HEK293 (cell line): ENCODE data around the gene ZNF253.

Experiments
- BCL11A ChIP-seq: fragments of 450-650 bp; formaldehyde crosslinking; IDR thresholded peaks from 2 replicates; pipeline ENCODE4 v1.5.1; 2016; ENCODE audit warnings: low read depth, missing biosample characterization, missing genetic modification characterization
- GLIS2 ChIP-seq: fragments of 450-650 bp; formaldehyde crosslinking; IDR thresholded peaks from 2 replicates; pipeline ENCODE4 v1.5.1; 2016; ENCODE audit warnings: missing biosample characterization, missing genetic modification characterization
- PATZ1 ChIP-seq: fragments of 450-650 bp; formaldehyde crosslinking; IDR thresholded peaks from 2 replicates; pipeline ENCODE4 v1.5.1; 2016; ENCODE audit warnings: missing biosample characterization, missing genetic modification characterization
- SP2 ChIP-seq: fragments of 450-650 bp; formaldehyde crosslinking; IDR thresholded peaks from 2 replicates; pipeline ENCODE4 v1.5.1; 2016; ENCODE audit warnings: missing biosample characterization, missing genetic modification characterization
- SP7 ChIP-seq: fragments of 450-650 bp; formaldehyde crosslinking; IDR thresholded peaks from 2 replicates; pipeline ENCODE4 v1.5.1; 2016; ENCODE audit warnings: missing biosample characterization, missing genetic modification characterization
- TRIM28 ChIP-seq: IDR thresholded peaks from 2 replicates; pipeline ENCODE4 v1.6.1; 2011; ENCODE audit warnings: low read length, control low read depth, borderline replicate concordance
- YY2 ChIP-seq: fragments of 450-650 bp; formaldehyde crosslinking; IDR thresholded peaks from 2 replicates; pipeline ENCODE4 v1.5.1; 2016; ENCODE audit warnings: missing biosample characterization, missing genetic modification characterization
- ZBTB11 ChIP-seq: fragments of 450-650 bp; formaldehyde crosslinking; conservative IDR thresholded peaks from 2 replicates; pipeline ENCODE4 v1.5.1; 2016; ENCODE audit warnings: low read depth, missing biosample characterization, missing genetic modification characterization
- ZBTB20 ChIP-seq: fragments of 450-650 bp; formaldehyde crosslinking; IDR thresholded peaks from 2 replicates; pipeline ENCODE4 v1.5.1; 2016; ENCODE audit warnings: missing biosample characterization, missing genetic modification characterization
- ZFP69B ChIP-seq: fragments of 450-650 bp; formaldehyde crosslinking; IDR thresholded peaks from 2 replicates; pipeline ENCODE4 v1.5.1; 2016; ENCODE audit warnings: missing biosample characterization, missing genetic modification characterization
- ZNF132 ChIP-seq: fragments of 450-650 bp; formaldehyde crosslinking; IDR thresholded peaks from 2 replicates; pipeline ENCODE4 v1.5.1; 2017; ENCODE audit warnings: missing biosample characterization, missing genetic modification characterization, borderline replicate concordance
- ZNF133 ChIP-seq: fragments of 450-650 bp; formaldehyde crosslinking; IDR thresholded peaks from 2 replicates; pipeline ENCODE4 v1.5.1; 2016; ENCODE audit warnings: missing biosample characterization, missing genetic modification characterization
- ZNF18 ChIP-seq: fragments of 450-650 bp; formaldehyde crosslinking; IDR thresholded peaks from 2 replicates; pipeline ENCODE4 v1.5.1; 2016; ENCODE audit warnings: missing biosample characterization, missing genetic modification characterization
- ZNF433 ChIP-seq: fragments of 450-650 bp; formaldehyde crosslinking; IDR thresholded peaks from 2 replicates; pipeline ENCODE4 v1.5.1; 2016; ENCODE audit warnings: missing biosample characterization, missing genetic modification characterization, low read depth
- ZNF654 ChIP-seq: fragments of 450-650 bp; formaldehyde crosslinking; IDR thresholded peaks from 2 replicates; pipeline ENCODE4 v1.5.1; 2016; ENCODE audit warnings: low read depth, missing biosample characterization, missing genetic modification characterization
- ZNF660 ChIP-seq: fragments of 450-650 bp; IDR thresholded peaks from 2 replicates; pipeline ENCODE4 v1.5.1; 2018; ENCODE audit warnings: missing biosample characterization, mild to moderate bottlenecking, missing genetic modification characterization
- ZNF692 ChIP-seq: fragments of 450-650 bp; formaldehyde crosslinking; IDR thresholded peaks from 2 replicates; pipeline ENCODE4 v1.5.1; 2016; ENCODE audit warnings: missing biosample characterization, missing genetic modification characterization
- TF ChIP-seq, protein P1 (sequence below): fragments of 450-650 bp; formaldehyde crosslinking; IDR thresholded peaks from 2 replicates; pipeline ENCODE4 v1.5.1; 2016; ENCODE audit warnings: missing biosample characterization, missing genetic modification characterization
- TF ChIP-seq, protein P2 (sequence below): fragments of 450-650 bp; formaldehyde crosslinking; IDR thresholded peaks from 2 replicates; pipeline ENCODE4 v1.5.1; 2017; ENCODE audit warnings: missing biosample characterization, missing genetic modification characterization
- TF ChIP-seq, protein P3 (sequence below): fragments of 450-650 bp; formaldehyde crosslinking; IDR thresholded peaks from 2 replicates; pipeline ENCODE4 v1.5.1; 2016; ENCODE audit warnings: missing biosample characterization, missing genetic modification characterization
- TF ChIP-seq, protein P4 (sequence below): fragments of 450-650 bp; formaldehyde crosslinking; IDR thresholded peaks from 2 replicates; pipeline ENCODE4 v1.5.1; 2017; ENCODE audit warnings: missing biosample characterization, missing genetic modification characterization
- TF ChIP-seq, protein P5 (sequence below): sonication (generic); formaldehyde crosslinking; IDR thresholded peaks from 2 replicates; pipeline ENCODE4 v1.8.1; 2022; ENCODE audit warnings: mild to moderate bottlenecking, moderate library complexity, missing genetic modification reagents

ZNF253 gene

GRCh38 chr19:19821366-19821951, 44.2 kb upstream of the ZNF253 start, which contains the start of gene ZNF506 (continued):
- no peak for TF ChIP-seq BCL11A (tag by site-specific recombination)
- peak; percentile 75 for TF ChIP-seq ZNF692 (tag by site-specific recombination)
- TF ChIP-seq, protein P1, sequence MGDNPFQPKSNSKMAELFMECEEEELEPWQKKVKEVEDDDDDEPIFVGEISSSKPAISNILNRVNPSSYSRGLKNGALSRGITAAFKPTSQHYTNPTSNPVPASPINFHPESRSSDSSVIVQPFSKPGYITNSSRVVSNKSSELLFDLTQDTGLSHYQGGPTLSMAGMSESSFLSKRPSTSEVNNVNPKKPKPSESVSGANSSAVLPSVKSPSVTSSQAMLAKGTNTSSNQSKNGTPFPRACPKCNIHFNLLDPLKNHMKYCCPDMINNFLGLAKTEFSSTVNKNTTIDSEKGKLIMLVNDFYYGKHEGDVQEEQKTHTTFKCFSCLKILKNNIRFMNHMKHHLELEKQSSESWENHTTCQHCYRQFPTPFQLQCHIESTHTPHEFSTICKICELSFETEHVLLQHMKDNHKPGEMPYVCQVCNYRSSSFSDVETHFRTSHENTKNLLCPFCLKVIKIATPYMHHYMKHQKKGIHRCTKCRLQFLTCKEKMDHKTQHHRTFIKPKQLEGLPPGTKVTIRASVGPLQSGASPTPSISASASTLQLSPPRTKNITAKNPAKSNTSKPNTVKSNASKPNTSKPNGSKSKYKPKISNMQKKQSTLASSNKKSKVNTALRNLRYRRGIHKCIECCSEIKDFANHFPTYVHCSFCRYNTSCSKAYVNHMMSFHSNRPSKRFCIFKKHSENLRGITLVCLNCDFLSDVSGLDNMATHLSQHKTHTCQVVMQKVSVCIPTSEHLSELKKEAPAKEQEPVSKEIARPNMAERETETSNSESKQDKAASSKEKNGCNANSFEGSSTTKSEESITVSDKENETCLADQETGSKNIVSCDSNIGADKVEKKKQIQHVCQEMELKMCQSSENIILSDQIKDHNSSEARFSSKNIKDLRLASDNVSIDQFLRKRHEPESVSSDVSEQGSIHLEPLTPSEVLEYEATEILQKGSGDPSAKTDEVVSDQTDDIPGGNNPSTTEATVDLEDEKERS (tag by site-specific recombination): peak; percentile 45; the same call in 1 of the 2 replicates
- TF ChIP-seq ZNF18 (tag by site-specific recombination): no peak
- TF ChIP-seq ZNF133 (tag by site-specific recombination): no peak
- peak; percentile 41; the same call in 1 of the 2 replicates for TF ChIP-seq TRIM28
- no peak for TF ChIP-seq ZNF654 (tag by site-specific recombination)
- no peak for TF ChIP-seq ZNF433 (tag by site-specific recombination)
- TF ChIP-seq, protein P2, sequence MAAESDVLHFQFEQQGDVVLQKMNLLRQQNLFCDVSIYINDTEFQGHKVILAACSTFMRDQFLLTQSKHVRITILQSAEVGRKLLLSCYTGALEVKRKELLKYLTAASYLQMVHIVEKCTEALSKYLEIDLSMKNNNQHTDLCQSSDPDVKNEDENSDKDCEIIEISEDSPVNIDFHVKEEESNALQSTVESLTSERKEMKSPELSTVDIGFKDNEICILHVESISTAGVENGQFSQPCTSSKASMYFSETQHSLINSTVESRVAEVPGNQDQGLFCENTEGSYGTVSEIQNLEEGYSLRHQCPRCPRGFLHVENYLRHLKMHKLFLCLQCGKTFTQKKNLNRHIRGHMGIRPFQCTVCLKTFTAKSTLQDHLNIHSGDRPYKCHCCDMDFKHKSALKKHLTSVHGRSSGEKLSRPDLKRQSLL (tag by site-specific recombination): peak; percentile 66; the same call in 1 of the 2 replicates
- peak; percentile 81 for TF ChIP-seq ZFP69B (tag by site-specific recombination)
- TF ChIP-seq, protein P3, sequence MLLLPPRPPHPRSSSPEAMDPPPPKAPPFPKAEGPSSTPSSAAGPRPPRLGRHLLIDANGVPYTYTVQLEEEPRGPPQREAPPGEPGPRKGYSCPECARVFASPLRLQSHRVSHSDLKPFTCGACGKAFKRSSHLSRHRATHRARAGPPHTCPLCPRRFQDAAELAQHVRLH (tag by site-specific recombination): no peak
- TF ChIP-seq SP7 (tag by site-specific recombination): peak; percentile 58; the same call in 1 of the 2 replicates
- no peak for TF ChIP-seq ZNF132 (tag by site-specific recombination)
- TF ChIP-seq, protein P4, sequence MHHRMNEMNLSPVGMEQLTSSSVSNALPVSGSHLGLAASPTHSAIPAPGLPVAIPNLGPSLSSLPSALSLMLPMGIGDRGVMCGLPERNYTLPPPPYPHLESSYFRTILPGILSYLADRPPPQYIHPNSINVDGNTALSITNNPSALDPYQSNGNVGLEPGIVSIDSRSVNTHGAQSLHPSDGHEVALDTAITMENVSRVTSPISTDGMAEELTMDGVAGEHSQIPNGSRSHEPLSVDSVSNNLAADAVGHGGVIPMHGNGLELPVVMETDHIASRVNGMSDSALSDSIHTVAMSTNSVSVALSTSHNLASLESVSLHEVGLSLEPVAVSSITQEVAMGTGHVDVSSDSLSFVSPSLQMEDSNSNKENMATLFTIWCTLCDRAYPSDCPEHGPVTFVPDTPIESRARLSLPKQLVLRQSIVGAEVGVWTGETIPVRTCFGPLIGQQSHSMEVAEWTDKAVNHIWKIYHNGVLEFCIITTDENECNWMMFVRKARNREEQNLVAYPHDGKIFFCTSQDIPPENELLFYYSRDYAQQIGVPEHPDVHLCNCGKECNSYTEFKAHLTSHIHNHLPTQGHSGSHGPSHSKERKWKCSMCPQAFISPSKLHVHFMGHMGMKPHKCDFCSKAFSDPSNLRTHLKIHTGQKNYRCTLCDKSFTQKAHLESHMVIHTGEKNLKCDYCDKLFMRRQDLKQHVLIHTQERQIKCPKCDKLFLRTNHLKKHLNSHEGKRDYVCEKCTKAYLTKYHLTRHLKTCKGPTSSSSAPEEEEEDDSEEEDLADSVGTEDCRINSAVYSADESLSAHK (tag by site-specific recombination): no peak
- peak; percentile 62; the same call in 1 of the 2 replicates for TF ChIP-seq ZNF660 (tag by site-specific recombination)
- TF ChIP-seq PATZ1 (tag by site-specific recombination): no peak
- TF ChIP-seq YY2 (tag by site-specific recombination): peak; percentile 58
- TF ChIP-seq ZBTB11: peak; percentile 80
- TF ChIP-seq, protein P5, sequence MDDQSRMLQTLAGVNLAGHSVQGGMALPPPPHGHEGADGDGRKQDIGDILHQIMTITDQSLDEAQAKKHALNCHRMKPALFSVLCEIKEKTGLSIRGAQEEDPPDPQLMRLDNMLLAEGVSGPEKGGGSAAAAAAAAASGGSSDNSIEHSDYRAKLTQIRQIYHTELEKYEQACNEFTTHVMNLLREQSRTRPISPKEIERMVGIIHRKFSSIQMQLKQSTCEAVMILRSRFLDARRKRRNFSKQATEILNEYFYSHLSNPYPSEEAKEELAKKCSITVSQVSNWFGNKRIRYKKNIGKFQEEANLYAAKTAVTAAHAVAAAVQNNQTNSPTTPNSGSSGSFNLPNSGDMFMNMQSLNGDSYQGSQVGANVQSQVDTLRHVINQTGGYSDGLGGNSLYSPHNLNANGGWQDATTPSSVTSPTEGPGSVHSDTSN (CRISPR knock-in tag): no peak
- peak; percentile 89 for TF ChIP-seq SP2 (tag by site-specific recombination)
- no peak for TF ChIP-seq GLIS2 (tag by site-specific recombination)
- 0 out of 2 replicates have a peak, but pooled peaks have one; percentile 27 for TF ChIP-seq ZBTB20 (tag by site-specific recombination)
